ENCODE results near the gene KLHL10. TPM values are rescaled to one million over a fixed set of nuclear protein-coding genes. Genes with fewer than 3 reads are reported as not detected.

KLHL10 gene
- total and polyA plus RNA-seq, 9 of the 15 experiments (the other 6 are each of a cell fraction or from before 2014, with no cell fraction given) = 0.06 to 0.56 (median 0.12) TPM; not detected in 5

DNA sequence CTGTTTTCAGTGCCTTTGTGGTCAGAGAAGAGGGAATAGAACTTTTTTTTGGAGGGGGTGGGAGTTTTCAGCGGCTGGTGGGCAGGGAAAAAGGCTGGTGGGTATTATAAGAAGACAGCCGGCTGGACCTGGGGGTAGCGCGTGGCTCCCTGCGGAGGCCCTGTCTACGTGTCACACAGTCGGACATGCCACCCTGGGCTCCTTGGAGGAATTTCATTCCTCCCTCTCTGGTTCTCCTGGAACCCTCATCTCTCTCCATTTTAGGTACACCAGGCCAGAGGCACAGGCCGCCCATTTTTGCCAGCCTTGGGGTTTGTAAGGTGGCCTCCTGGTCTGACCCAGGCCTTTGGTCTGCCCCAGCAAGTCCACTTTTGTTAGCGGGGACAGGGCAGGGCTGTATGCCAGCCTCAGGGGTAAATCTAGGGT, 23.9 kb upstream of the KLHL10 start:
- H3K79me2 ChIP-seq (ENCODE audit: control insufficient read depth, insufficient read depth, low read length) = no peaks in the 10 kb centered on the region
- no peaks in the 10 kb centered on the region for H3K9me3 ChIP-seq (replicated peaks; ENCODE audit: control insufficient read depth, insufficient read depth, low read depth, low read length)
- peaks cover 2 to 38% of the 10 kb centered on the region in 2 experiments; a peak in 3 of 5 replicates for H3K4me1 ChIP-seq (replicated peaks in 1 of 2; ENCODE audit: control insufficient read depth in 2 of 2, insufficient read depth in 2 of 2, low read length in 2 of 2)
- ChIA-PET CTCF (ENCODE audit: low intra/inter-chr PET ratio) (no interaction called here), POLR2A (interaction anchor here (0.9 to 1.2 kb wide), 2 partner anchors 9 to 46 kb away, joined by 3 to 4 read pairs; no protein-coding TSS in a partner anchor)
- FAIRE-seq (no peak), ATAC-seq (no peak), DNase-seq (ENCODE audit: extremely low read depth in 1 of 4, low spot score in 3 of 4) (no peak)
- BruUV-seq (replicated peaks) = no TSS peak
- H3K9me1 ChIP-seq (ENCODE audit: control insufficient read depth, insufficient read depth, low read length) = no peaks in the 10 kb centered on the region
- no peak overlapping the region for H3K27ac ChIP-seq (ENCODE audit: extremely low read depth, low read depth, low read length)
- H4K20me1 ChIP-seq (replicated peaks; ENCODE audit: control insufficient read depth, insufficient read depth, low read length) = no peaks in the 10 kb centered on the region
- no peak overlapping the region for H2AFZ ChIP-seq (ENCODE audit: low read depth, low read length)
- H3K9ac ChIP-seq (ENCODE audit: insufficient read depth in 1 of 2, low read depth in 2 of 2, low read length in 2 of 2) = peak overlapping the region in 1 of 2 experiments; percentile 40; a peak in 2 of 4 replicates
- in situ Hi-C loops (cut with MboI) (no loop called here), intact Hi-C loops (cut with micrococcal nuclease) (no loop called here)
- H3K4me3 ChIP-seq = no peak overlapping the region
- H3K27me3 ChIP-seq (ENCODE audit: control insufficient read depth in 2 of 2, insufficient read depth in 2 of 2, low read length in 2 of 2) = no peaks in the 10 kb centered on the region
- H3K4me2 ChIP-seq (ENCODE audit: insufficient read depth, low read length) = no peak overlapping the region
- H3K36me3 ChIP-seq (ENCODE audit: control insufficient read depth, insufficient read depth, low read length) = no peaks in the 10 kb centered on the region
- 66% methylated on average over 8 of the region's 9 CpGs for WGBS (ENCODE audit: insufficient coverage, low coverage, missing lambda C conversion rate)
- TF ChIP-seq U2AF1 (optimal IDR thresholded peaks at IDR 0.05; ENCODE audit: low read depth, low read length) (no peak), ZNF551 (CRISPR knock-in tag; IDR thresholded peaks at IDR 0.05) (no peak), TGIF2 (CRISPR knock-in tag; IDR thresholded peaks at IDR 0.05) (no peak), ATF7 (IDR thresholded peaks at IDR 0.05) (no peak), MCM2 (IDR thresholded peaks at IDR 0.05; ENCODE audit: low read depth) (no peak), CHD1 (IDR thresholded peaks at IDR 0.05; ENCODE audit: low read length) (no peak), HNRNPL (IDR thresholded peaks at IDR 0.05; ENCODE audit: low read depth, low read length) (no peak), TEAD4 (IDR thresholded peaks at IDR 0.05; ENCODE audit: low read length) (no peak), TEAD4 (CRISPR knock-in tag; IDR thresholded peaks at IDR 0.05; ENCODE audit: borderline replicate concordance) (no peak), NFE2 (IDR thresholded peaks at IDR 0.05; ENCODE audit: low read depth) (no peak), IFI16 (CRISPR knock-in tag; IDR thresholded peaks at IDR 0.05) (no peak), HDAC2 (IDR thresholded peaks at IDR 0.05) (no peak), ELF1 (tag; IDR thresholded peaks at IDR 0.05) (no peak), PURB (CRISPR knock-in tag; IDR thresholded peaks at IDR 0.05; ENCODE audit: low read depth) (no peak), FOXK1 (CRISPR knock-in tag; IDR thresholded peaks at IDR 0.05; ENCODE audit: borderline replicate concordance) (no peak), CREM (IDR thresholded peaks at IDR 0.05; ENCODE audit: low read depth) (no peak), TRIM24 (IDR thresholded peaks at IDR 0.05) (no peak)
- TF ChIP-seq, protein P1, sequence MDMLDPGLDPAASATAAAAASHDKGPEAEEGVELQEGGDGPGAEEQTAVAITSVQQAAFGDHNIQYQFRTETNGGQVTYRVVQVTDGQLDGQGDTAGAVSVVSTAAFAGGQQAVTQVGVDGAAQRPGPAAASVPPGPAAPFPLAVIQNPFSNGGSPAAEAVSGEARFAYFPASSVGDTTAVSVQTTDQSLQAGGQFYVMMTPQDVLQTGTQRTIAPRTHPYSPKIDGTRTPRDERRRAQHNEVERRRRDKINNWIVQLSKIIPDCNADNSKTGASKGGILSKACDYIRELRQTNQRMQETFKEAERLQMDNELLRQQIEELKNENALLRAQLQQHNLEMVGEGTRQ (CRISPR knock-in tag; IDR thresholded peaks at IDR 0.05) = no peak
- TF ChIP-seq, protein P2, sequence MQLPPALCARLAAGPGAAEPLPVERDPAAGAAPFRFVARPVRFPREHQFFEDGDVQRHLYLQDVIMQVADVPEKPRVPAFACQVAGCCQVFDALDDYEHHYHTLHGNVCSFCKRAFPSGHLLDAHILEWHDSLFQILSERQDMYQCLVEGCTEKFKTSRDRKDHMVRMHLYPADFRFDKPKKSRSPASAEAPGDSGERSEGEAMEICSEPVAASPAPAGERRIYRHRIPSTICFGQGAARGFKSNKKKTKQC (CRISPR knock-in tag; IDR thresholded peaks at IDR 0.05) = no peak

Measured in K562 (cell line).